Keratinocyte (primary cell): ENCODE measurements around the gene UCHL1.

Experiments used
- EZH2 ChIP-seq: IDR thresholded peaks from one replicate; pipeline ENCODE4 v1.6.1; 2012; ENCODE audit warnings: inconsistent platforms, mild to moderate bottlenecking, low read length, moderate library complexity
- TF ChIP-seq, protein P1 (sequence below), 3 experiments: IDR thresholded peaks in 1 of 3; conservative IDR thresholded peaks in 1 of 3; optimal IDR thresholded peaks in 1 of 3; 2 replicates in 2 of 3; 3 replicates in 1 of 3; pipeline versions ENCODE3 to v1.5.1; 2011; ENCODE audit warnings: low read length in 3 of 3, mild to moderate bottlenecking in 3 of 3, moderate library complexity in 2 of 3, control low read depth in 1 of 3, inconsistent platforms in 1 of 3; ENCODE audit not compliant: insufficient read depth in 2 of 3; ENCODE audit errors: extremely low read depth in 1 of 3

DNA sequence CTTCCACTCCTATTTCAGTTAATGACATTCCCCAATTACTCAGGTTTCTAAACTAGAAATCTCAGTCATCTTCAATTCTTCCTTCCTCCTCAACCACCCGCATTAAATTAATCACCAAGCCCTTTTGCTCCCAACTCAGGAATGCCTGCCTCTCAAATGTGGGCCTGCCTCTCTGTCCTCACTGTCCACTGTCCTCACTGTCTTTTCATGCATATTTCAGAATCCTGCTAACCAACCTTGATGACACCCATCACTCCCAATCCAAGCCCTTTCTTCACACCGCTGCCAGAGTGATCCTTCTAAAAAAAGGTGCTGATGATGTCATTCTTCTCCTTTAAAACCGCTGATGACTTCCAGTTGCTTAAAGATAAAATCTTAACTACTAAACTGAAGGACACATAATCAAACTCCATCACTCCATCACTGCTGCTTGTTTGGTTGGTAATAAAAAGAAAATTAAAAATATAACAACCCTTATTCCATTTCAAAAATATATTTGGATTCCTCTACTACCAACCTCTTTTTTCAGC lies 37.2 kb upstream of the UCHL1 start:
- TF ChIP-seq, protein P1, sequence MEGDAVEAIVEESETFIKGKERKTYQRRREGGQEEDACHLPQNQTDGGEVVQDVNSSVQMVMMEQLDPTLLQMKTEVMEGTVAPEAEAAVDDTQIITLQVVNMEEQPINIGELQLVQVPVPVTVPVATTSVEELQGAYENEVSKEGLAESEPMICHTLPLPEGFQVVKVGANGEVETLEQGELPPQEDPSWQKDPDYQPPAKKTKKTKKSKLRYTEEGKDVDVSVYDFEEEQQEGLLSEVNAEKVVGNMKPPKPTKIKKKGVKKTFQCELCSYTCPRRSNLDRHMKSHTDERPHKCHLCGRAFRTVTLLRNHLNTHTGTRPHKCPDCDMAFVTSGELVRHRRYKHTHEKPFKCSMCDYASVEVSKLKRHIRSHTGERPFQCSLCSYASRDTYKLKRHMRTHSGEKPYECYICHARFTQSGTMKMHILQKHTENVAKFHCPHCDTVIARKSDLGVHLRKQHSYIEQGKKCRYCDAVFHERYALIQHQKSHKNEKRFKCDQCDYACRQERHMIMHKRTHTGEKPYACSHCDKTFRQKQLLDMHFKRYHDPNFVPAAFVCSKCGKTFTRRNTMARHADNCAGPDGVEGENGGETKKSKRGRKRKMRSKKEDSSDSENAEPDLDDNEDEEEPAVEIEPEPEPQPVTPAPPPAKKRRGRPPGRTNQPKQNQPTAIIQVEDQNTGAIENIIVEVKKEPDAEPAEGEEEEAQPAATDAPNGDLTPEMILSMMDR (optimal IDR thresholded peaks at IDR 0.05 in 1 of 3, IDR thresholded peaks at IDR 0.05 in 1 of 3, conservative IDR thresholded peaks at IDR 0.05 in 1 of 3; ENCODE audit: extremely low read depth in 1 of 3, insufficient read depth in 2 of 3, low read length in 3 of 3) = no peak
- no peak for TF ChIP-seq EZH2
